Measurements from ENCODE around the gene NBPF3. TPM values are rescaled to one million over a fixed set of nuclear protein-coding genes. Genes with fewer than 3 reads are reported as not detected.
"Not testable (repeated sequence)": the region's sequence is repeated elsewhere in the genome, so short reads cannot be mapped to it uniquely, and the experiment has no call there.

Gene NBPF3
- total RNA-seq, 4 donors from 2014 or later: 3.8 to 23.0 (median 6.7) TPM

- no peak for DNase-seq
- H3K9me3 ChIP-seq: no peaks in the 10 kb centered on the region
- no peaks in the 10 kb centered on the region for H3K36me3 ChIP-seq
- no peaks in the 10 kb centered on the region for H3K27me3 ChIP-seq
- TF ChIP-seq POLR2A (IDR thresholded peaks at IDR 0.05): no peak
- TF ChIP-seq, protein P1, sequence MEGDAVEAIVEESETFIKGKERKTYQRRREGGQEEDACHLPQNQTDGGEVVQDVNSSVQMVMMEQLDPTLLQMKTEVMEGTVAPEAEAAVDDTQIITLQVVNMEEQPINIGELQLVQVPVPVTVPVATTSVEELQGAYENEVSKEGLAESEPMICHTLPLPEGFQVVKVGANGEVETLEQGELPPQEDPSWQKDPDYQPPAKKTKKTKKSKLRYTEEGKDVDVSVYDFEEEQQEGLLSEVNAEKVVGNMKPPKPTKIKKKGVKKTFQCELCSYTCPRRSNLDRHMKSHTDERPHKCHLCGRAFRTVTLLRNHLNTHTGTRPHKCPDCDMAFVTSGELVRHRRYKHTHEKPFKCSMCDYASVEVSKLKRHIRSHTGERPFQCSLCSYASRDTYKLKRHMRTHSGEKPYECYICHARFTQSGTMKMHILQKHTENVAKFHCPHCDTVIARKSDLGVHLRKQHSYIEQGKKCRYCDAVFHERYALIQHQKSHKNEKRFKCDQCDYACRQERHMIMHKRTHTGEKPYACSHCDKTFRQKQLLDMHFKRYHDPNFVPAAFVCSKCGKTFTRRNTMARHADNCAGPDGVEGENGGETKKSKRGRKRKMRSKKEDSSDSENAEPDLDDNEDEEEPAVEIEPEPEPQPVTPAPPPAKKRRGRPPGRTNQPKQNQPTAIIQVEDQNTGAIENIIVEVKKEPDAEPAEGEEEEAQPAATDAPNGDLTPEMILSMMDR (IDR thresholded peaks at IDR 0.05): no peak
- no peak overlapping the region for H3K27ac ChIP-seq
- no peaks in the 10 kb centered on the region for H3K4me1 ChIP-seq
- no peak overlapping the region for H3K4me3 ChIP-seq
- intact Hi-C loops (cut with DNase I; ENCODE audit: low total_unique reads): no loop called here
These were observed 12.1 kb downstream of the NBPF3 start for GRCh38 chr1:21451981-21452411.

GRCh38 chr1:21453964-21454614, 14.2 kb downstream of the NBPF3 start:
- H3K4me3 ChIP-seq; H3K27me3 ChIP-seq; H3K9me3 ChIP-seq; H3K36me3 ChIP-seq; DNase-seq; intact Hi-C loops (cut with DNase I; ENCODE audit: low total_unique reads); H3K4me1 ChIP-seq; H3K27ac ChIP-seq: not testable (repeated sequence)

DNA sequence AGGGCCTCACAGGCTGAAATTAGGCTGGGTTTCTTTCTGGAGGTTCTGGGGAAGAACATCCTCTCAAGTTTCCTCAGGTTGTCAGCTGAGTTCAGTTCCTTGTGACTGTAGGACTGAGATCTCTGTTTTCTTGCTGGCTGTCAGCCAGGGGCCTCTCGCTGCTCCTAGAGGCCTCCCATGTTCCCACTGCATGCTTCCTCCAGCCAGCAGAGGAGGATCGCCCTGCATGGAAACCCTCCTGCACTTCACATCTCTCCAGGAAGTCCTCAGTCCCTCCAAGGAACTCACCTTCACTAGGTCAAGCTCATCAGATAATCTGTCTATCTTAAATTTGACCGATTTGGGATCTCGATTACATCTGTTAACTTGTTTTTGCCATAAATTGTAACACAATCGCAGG, 15.0 kb downstream of the NBPF3 start:
- H3K36me3 ChIP-seq; H3K9me3 ChIP-seq; H3K4me1 ChIP-seq; intact Hi-C loops (cut with DNase I; ENCODE audit: low total_unique reads); H3K27me3 ChIP-seq; DNase-seq; H3K4me3 ChIP-seq; H3K27ac ChIP-seq: not testable (repeated sequence)

- intact Hi-C loops (cut with DNase I; ENCODE audit: low total_unique reads): no loop called here
- Histone ChIP-seq H3K27me3 (no peaks in the 10 kb centered on the region), H3K27ac (no peak overlapping the region), H3K4me3 (no peak overlapping the region), H3K36me3 (no peaks in the 10 kb centered on the region), H3K4me1 (no peaks in the 10 kb centered on the region), H3K9me3 (no peaks in the 10 kb centered on the region)
- no peak for DNase-seq
- no peak for TF ChIP-seq POLR2A (IDR thresholded peaks at IDR 0.05)
- TF ChIP-seq, protein P1 (IDR thresholded peaks at IDR 0.05): no peak
These were observed 17.7 kb downstream of the NBPF3 start for GRCh38 chr1:21457654-21458053.

GRCh38 chr1:21465127-21465526, 25.2 kb downstream of the NBPF3 start:
- H3K27ac ChIP-seq; intact Hi-C loops (cut with DNase I; ENCODE audit: low total_unique reads); H3K4me3 ChIP-seq; H3K27me3 ChIP-seq; H3K36me3 ChIP-seq; DNase-seq; H3K4me1 ChIP-seq; H3K9me3 ChIP-seq: not testable (repeated sequence)

GRCh38 chr1:21467946-21468345, 28.0 kb downstream of the NBPF3 start:
- intact Hi-C loops (cut with DNase I; ENCODE audit: low total_unique reads); DNase-seq; H3K4me3 ChIP-seq; H3K36me3 ChIP-seq; H3K4me1 ChIP-seq; H3K9me3 ChIP-seq; H3K27me3 ChIP-seq; H3K27ac ChIP-seq: not testable (repeated sequence)

DNA sequence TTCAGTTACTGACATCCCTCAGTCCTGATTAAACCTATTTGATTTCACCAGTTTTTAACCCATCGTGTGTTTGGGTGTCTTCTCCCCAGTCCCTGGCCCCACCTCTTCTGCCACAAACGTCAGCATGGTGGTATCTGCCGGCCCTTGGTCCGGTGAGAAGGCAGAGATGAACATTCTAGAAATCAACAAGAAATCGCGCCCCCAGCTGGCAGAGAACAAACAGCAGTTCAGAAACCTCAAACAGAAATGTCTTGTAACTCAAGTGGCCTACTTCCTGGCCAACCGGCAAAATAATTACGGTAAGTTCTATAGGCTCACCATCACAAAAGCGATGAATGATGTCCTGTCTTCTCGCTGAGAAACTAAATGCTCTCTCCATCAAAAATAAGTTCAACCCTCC, 28.7 kb downstream of the NBPF3 start:
- H3K27me3 ChIP-seq: no peaks in the 10 kb centered on the region
- intact Hi-C loops (cut with DNase I; ENCODE audit: low total_unique reads): no loop called here
- H3K4me3 ChIP-seq: no peak overlapping the region
- H3K27ac ChIP-seq: no peak overlapping the region
- no peaks in the 10 kb centered on the region for H3K4me1 ChIP-seq
- no peaks in the 10 kb centered on the region for H3K9me3 ChIP-seq
- TF ChIP-seq, protein P1 (IDR thresholded peaks at IDR 0.05): no peak
- TF ChIP-seq POLR2A (IDR thresholded peaks at IDR 0.05): no peak
- no peak for DNase-seq
- H3K36me3 ChIP-seq: no peaks in the 10 kb centered on the region

Measured in uterus (tissue), 4 donors.